ENCODE results near the gene KIR3DL2. TPM values are rescaled to one million over a fixed set of nuclear protein-coding genes. Genes with fewer than 3 reads are reported as not detected.

Gene KIR3DL2
- total RNA-seq, 1 donor from 2014 or later = not detected

GRCh38 chr19:54873990-54874389 is 23.7 kb downstream of the KIR3DL2 start, which contains the start of gene FCAR:
FCAR (plus strand) TSS chr19:54874235; CDS start chr19:54874290, 55 bp downstream.
- Mint-ChIP-seq H3K27me3 (peaks cover 11% of the 10 kb centered on the region), H3K9me3 (no peaks in the 10 kb centered on the region), H3K27ac (no peak within 1 kb of the TSS), H3K4me1 (peaks cover 3% of the 10 kb centered on the region), H3K4me3 (no peak within 1 kb of the TSS), H3K36me3 (ENCODE audit: low read depth) (no peaks in the 10 kb centered on the region)
- ChIA-PET CTCF (no interaction called here), POLR2A (no interaction called here)
- no peak for TF ChIP-seq CTCF (IDR thresholded peaks at IDR 0.05)
- DNase-seq (no peak), ATAC-seq (ENCODE audit: low read depth) (no peak)
- intact Hi-C loops (cut with micrococcal nuclease) = no loop called here

- DNase-seq (no peak), ATAC-seq (ENCODE audit: low read depth) (no peak)
- Mint-ChIP-seq H3K4me3 (no peak overlapping the region), H3K27ac (no peak overlapping the region), H3K36me3 (ENCODE audit: low read depth) (no peaks in the 10 kb centered on the region), H3K9me3 (no peaks in the 10 kb centered on the region), H3K27me3 (peaks cover 17% of the 10 kb centered on the region), H3K4me1 (peaks cover 3% of the 10 kb centered on the region)
- ChIA-PET CTCF (no interaction called here), POLR2A (no interaction called here)
- TF ChIP-seq CTCF (IDR thresholded peaks at IDR 0.05) = no peak
- intact Hi-C loops (cut with micrococcal nuclease) = no loop called here
These were observed 25.3 kb downstream of the KIR3DL2 start for GRCh38 chr19:54875506-54875905.

GRCh38 chr19:54877471-54877870 is 27.2 kb downstream of the KIR3DL2 start:
- Mint-ChIP-seq H3K4me1 (peaks cover 3% of the 10 kb centered on the region), H3K4me3 (no peak overlapping the region), H3K27ac (no peak overlapping the region), H3K36me3 (ENCODE audit: low read depth) (no peaks in the 10 kb centered on the region), H3K9me3 (no peaks in the 10 kb centered on the region), H3K27me3 (peaks cover 21% of the 10 kb centered on the region)
- POLR2A ChIA-PET = no interaction called here
- no peak for TF ChIP-seq CTCF (IDR thresholded peaks at IDR 0.05)
- no peak for ATAC-seq (ENCODE audit: low read depth)
- intact Hi-C loops (cut with micrococcal nuclease) = no loop called here
- CTCF ChIA-PET = no interaction called here
- DNase-seq = no peak

- DNase-seq (no peak), ATAC-seq (ENCODE audit: low read depth) (no peak)
- Mint-ChIP-seq H3K27me3 (peaks cover 26% of the 10 kb centered on the region), H3K4me3 (no peak overlapping the region), H3K9me3 (no peaks in the 10 kb centered on the region), H3K27ac (no peak overlapping the region), H3K4me1 (peaks cover 4% of the 10 kb centered on the region), H3K36me3 (ENCODE audit: low read depth) (no peaks in the 10 kb centered on the region)
- ChIA-PET POLR2A (no interaction called here), CTCF (interaction anchor here (1.0 to 1.3 kb wide), 3 partner anchors 49 to 622 kb away, joined by 3 to 5 read pairs (median 3); no protein-coding TSS in a partner anchor)
- intact Hi-C loops (cut with micrococcal nuclease) = loop anchor here (5.0 kb wide), 1 partner anchor 620 kb away; no protein-coding TSS in a partner anchor
- no peak for TF ChIP-seq CTCF (IDR thresholded peaks at IDR 0.05)
These were observed 31.6 kb downstream of the KIR3DL2 start for GRCh38 chr19:54881884-54882283.

- TF ChIP-seq CTCF (IDR thresholded peaks at IDR 0.05) = no peak
- CTCF ChIA-PET = interaction anchor here (1.3 kb wide), 1 partner anchor 621 kb away, joined by 3 read pairs; no protein-coding TSS in a partner anchor
- POLR2A ChIA-PET = no interaction called here
- no peaks in the 10 kb centered on the region for H3K9me3 Mint-ChIP-seq
- peaks cover 26% of the 10 kb centered on the region for H3K27me3 Mint-ChIP-seq
- ATAC-seq (ENCODE audit: low read depth) (no peak), DNase-seq (no peak)
- intact Hi-C loops (cut with micrococcal nuclease) = loop anchor here (5.0 kb wide), 1 partner anchor 620 kb away; no protein-coding TSS in a partner anchor
- peaks cover 4% of the 10 kb centered on the region for H3K4me1 Mint-ChIP-seq
- no peaks in the 10 kb centered on the region for H3K36me3 Mint-ChIP-seq (ENCODE audit: low read depth)
- no peak overlapping the region for H3K27ac Mint-ChIP-seq
- H3K4me3 Mint-ChIP-seq = no peak overlapping the region
These were observed 32.5 kb downstream of the KIR3DL2 start for GRCh38 chr19:54882758-54883157.

Measured in activated B cell treated with CpG ODN at 0.5 μM for 24 hours (primary cell).